Keratinocyte (primary cell): ENCODE results near the gene TEX53.

Experiments
- EZH2 ChIP-seq: IDR thresholded peaks from one replicate; pipeline ENCODE4 v1.6.1; 2012; ENCODE audit warnings: inconsistent platforms, mild to moderate bottlenecking, low read length, moderate library complexity
- TF ChIP-seq, protein P1 (sequence below), 3 experiments: IDR thresholded peaks in 1 of 3; conservative IDR thresholded peaks in 1 of 3; optimal IDR thresholded peaks in 1 of 3; 2 replicates in 2 of 3; 3 replicates in 1 of 3; pipeline versions ENCODE3 to v1.5.1; 2011; ENCODE audit warnings: low read length in 3 of 3, mild to moderate bottlenecking in 3 of 3, moderate library complexity in 2 of 3, control low read depth in 1 of 3, inconsistent platforms in 1 of 3; ENCODE audit not compliant: insufficient read depth in 2 of 3; ENCODE audit errors: extremely low read depth in 1 of 3

DNA sequence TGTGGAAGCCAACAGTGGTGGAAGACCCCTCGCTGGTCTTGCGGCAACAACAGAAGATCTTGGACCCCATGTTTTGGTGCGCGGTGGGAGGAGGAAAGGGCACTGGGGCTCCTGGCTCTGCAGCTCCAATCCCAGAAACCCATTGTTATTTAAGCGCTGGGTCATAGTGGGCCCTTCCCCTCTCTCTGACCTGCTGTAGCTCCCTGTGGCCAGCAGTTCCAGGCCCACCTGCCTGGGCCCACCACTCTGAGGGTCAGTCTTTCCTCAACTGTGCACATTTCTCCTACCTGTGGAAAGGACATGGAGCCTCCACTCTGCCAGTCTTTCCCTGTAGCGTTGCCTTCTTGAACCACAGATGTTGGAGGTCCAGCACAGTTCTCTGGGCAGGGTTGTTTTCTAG is at the start of gene TEX53:
- TF ChIP-seq, protein P1, sequence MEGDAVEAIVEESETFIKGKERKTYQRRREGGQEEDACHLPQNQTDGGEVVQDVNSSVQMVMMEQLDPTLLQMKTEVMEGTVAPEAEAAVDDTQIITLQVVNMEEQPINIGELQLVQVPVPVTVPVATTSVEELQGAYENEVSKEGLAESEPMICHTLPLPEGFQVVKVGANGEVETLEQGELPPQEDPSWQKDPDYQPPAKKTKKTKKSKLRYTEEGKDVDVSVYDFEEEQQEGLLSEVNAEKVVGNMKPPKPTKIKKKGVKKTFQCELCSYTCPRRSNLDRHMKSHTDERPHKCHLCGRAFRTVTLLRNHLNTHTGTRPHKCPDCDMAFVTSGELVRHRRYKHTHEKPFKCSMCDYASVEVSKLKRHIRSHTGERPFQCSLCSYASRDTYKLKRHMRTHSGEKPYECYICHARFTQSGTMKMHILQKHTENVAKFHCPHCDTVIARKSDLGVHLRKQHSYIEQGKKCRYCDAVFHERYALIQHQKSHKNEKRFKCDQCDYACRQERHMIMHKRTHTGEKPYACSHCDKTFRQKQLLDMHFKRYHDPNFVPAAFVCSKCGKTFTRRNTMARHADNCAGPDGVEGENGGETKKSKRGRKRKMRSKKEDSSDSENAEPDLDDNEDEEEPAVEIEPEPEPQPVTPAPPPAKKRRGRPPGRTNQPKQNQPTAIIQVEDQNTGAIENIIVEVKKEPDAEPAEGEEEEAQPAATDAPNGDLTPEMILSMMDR (optimal IDR thresholded peaks at IDR 0.05 in 1 of 3, IDR thresholded peaks at IDR 0.05 in 1 of 3, conservative IDR thresholded peaks at IDR 0.05 in 1 of 3; ENCODE audit: extremely low read depth in 1 of 3, insufficient read depth in 2 of 3, low read length in 3 of 3) = no peak
- no peak for TF ChIP-seq EZH2
